Measurements from ENCODE around the gene RHPN2.

DNA sequence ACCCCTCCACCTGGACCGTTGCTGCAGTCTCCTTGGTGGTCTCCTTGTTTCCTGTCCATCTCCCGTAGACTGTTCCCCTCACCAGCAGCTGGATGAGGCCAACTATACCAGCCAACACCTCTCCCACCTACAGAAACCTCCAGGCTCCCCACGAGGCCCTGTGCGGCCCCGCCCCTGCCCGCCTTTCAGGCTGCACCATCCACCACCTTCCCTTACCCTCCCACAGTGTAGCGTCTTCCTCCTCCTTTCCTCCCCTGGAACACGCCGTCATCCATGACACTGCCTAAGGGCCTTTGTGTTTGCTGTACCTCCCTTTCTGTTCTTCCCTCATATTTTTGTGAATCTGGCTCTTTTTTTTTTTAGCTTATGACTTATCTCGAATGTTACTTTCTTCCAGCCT lies 43.5 kb upstream of the RHPN2 start:
- TF ChIP-seq, protein P1, sequence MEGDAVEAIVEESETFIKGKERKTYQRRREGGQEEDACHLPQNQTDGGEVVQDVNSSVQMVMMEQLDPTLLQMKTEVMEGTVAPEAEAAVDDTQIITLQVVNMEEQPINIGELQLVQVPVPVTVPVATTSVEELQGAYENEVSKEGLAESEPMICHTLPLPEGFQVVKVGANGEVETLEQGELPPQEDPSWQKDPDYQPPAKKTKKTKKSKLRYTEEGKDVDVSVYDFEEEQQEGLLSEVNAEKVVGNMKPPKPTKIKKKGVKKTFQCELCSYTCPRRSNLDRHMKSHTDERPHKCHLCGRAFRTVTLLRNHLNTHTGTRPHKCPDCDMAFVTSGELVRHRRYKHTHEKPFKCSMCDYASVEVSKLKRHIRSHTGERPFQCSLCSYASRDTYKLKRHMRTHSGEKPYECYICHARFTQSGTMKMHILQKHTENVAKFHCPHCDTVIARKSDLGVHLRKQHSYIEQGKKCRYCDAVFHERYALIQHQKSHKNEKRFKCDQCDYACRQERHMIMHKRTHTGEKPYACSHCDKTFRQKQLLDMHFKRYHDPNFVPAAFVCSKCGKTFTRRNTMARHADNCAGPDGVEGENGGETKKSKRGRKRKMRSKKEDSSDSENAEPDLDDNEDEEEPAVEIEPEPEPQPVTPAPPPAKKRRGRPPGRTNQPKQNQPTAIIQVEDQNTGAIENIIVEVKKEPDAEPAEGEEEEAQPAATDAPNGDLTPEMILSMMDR (IDR thresholded peaks at IDR 0.05) = no peak
- no peak for TF ChIP-seq POLR2A (IDR thresholded peaks at IDR 0.05)

Measured in uterus (tissue), 2 donors.